Mesothelial cell of epicardium (in vitro differentiated cells): ENCODE measurements around the gene DDR1. TPM values are rescaled to one million over a fixed set of nuclear protein-coding genes. Genes with fewer than 3 reads are reported as not detected.
"Not testable (repeated sequence)": the region's sequence is repeated elsewhere in the genome, so short reads cannot be mapped to it uniquely, and the experiment has no call there.

Experiments used
- DNase-seq, 2 experiments: peaks; one replicate each; pipeline ENCODE4 v3.0.0; 2021; ENCODE audit warnings: low spot score in 2 of 2; ENCODE audit not compliant: unreplicated experiment in 2 of 2
- H3K27ac Mint-ChIP-seq: 2 replicates; pipeline ENCODE4 v1.8.0; 2021; ENCODE audit warnings: mixed read lengths
- H3K27me3 Mint-ChIP-seq: 2 replicates; pipeline ENCODE4 v1.8.0; 2021; ENCODE audit warnings: low read depth, mixed read lengths
- H3K36me3 Mint-ChIP-seq: 2 replicates; pipeline ENCODE4 v1.8.0; 2021; ENCODE audit warnings: mixed read lengths
- H3K4me1 Mint-ChIP-seq: 2 replicates; pipeline ENCODE4 v1.8.0; 2021; ENCODE audit warnings: mixed read lengths
- H3K4me3 Mint-ChIP-seq: 2 replicates; pipeline ENCODE4 v1.8.0; 2021; ENCODE audit warnings: mild to moderate bottlenecking, moderate library complexity, mixed read lengths
- H3K9me3 Mint-ChIP-seq: 2 replicates; pipeline ENCODE4 v1.8.0; 2021; ENCODE audit warnings: mixed read lengths
- total RNA-seq: library from RNA; stranded (reverse); gene quantifications from 3 replicates; pipeline ENCODE4 v1.2.1, GENCODE V29; 2021
- TF ChIP-seq, protein P1 (sequence below): fragments of 200-600 bp; sonication (generic); IDR thresholded peaks from one replicate; pipeline ENCODE4 v1.5.0; 2021; ENCODE audit warnings: antibody characterized with exemption; ENCODE audit not compliant: unreplicated experiment

Gene DDR1
- total RNA-seq, 1 donor from 2014 or later, result 351 TPM

DNA sequence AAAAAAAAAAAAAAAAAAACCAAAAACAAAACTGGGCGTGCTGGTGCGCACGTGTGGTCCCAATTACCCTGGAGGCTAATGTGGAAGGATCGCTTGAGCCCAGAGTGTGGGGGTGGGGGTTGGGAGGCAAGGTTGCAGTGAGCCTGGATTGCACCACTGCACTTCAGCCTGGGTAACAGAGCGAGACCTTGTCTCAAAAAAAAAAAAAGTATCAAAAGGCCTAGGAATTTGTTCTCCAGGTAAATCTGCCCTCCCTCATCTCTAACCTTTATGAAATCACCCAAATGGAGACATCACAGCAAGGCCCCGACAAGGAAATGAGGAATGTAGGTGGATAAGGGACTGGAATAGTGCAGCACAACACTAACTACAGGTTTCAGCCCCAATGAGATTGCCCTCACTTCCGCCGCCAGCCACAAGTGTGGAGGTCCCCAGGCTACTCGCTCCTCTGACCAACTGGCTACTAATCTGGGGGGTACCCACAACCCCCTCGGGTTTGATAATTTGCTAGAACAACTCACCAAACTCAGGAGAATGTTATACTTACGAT, 36.8 kb upstream of the DDR1 start:
- TF ChIP-seq, protein P1, sequence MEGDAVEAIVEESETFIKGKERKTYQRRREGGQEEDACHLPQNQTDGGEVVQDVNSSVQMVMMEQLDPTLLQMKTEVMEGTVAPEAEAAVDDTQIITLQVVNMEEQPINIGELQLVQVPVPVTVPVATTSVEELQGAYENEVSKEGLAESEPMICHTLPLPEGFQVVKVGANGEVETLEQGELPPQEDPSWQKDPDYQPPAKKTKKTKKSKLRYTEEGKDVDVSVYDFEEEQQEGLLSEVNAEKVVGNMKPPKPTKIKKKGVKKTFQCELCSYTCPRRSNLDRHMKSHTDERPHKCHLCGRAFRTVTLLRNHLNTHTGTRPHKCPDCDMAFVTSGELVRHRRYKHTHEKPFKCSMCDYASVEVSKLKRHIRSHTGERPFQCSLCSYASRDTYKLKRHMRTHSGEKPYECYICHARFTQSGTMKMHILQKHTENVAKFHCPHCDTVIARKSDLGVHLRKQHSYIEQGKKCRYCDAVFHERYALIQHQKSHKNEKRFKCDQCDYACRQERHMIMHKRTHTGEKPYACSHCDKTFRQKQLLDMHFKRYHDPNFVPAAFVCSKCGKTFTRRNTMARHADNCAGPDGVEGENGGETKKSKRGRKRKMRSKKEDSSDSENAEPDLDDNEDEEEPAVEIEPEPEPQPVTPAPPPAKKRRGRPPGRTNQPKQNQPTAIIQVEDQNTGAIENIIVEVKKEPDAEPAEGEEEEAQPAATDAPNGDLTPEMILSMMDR, result no peak
- no peak for DNase-seq
- Mint-ChIP-seq H3K27ac (peak overlapping the region; percentile 97), H3K4me1 (peaks cover 61% of the 10 kb centered on the region), H3K9me3 (peaks cover 18% of the 10 kb centered on the region), H3K4me3 (no peak overlapping the region), H3K27me3 (no peaks in the 10 kb centered on the region), H3K36me3 (peaks cover 9% of the 10 kb centered on the region)

DNA sequence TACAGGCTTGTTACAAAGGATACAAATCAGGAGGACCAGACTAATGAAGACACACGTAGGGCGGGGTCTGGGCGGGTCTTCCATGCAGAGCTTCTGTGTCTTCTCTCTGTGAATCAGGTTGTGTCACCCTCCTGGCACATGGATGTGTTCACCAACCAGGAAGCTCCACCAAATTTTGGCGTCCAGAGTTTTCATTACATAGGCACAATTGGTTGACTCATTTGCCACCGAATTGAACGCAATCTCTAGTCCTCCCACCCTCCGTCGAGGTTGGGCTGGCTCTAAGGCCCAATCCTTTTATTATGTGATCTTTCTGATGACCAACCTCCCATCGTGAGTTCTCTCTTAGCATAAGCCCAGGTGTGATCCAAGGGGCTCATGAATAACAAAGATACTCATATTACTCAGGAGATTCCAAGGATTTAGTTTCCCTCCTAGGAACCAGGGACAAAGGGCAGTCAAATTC, 36.3 kb upstream of the DDR1 start:
- TF ChIP-seq, protein P1, result no peak
- no peak for DNase-seq
- no peaks in the 10 kb centered on the region for H3K27me3 Mint-ChIP-seq
- peak overlapping the region; percentile 97 for H3K27ac Mint-ChIP-seq
- H3K36me3 Mint-ChIP-seq, result peaks cover 9% of the 10 kb centered on the region
- H3K4me3 Mint-ChIP-seq, result no peak overlapping the region
- peaks cover 19% of the 10 kb centered on the region for H3K9me3 Mint-ChIP-seq
- H3K4me1 Mint-ChIP-seq, result peaks cover 57% of the 10 kb centered on the region

DNA sequence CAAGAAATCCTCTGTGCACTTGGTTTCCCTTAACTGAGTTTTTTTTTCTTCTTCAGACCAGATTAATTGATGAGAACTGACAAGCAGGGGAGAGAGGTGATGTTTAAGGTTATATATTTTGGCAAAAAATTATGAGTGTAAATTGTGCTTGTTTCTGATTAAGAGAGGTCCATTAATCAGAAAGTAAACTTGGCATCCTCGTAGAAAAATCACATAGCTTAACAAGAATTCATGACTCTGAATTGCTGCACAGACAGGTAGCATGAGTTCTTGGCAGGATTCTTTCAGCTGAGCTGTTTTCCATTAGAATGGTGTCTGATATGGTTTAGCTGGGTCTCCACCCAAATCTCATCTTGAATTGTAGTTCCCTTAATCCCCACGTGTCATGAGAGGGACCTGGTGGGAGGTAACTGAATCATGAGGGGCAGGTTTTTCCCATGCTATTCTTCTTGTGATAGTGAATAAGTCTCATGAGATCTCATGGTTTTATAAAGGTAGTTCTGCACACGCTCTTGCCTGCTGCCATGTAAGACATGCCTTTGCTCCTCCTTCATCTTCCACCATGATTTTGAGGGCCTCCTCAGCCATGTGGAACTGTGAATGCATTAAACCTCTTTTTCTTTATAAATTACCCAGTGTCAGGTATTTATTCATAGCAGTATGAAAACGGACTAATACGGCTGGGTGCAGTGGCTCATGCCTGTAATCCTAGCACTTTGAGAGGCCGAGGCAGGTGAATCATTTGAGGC, 34.2 kb upstream of the DDR1 start:
- H3K27ac Mint-ChIP-seq, result no peak overlapping the region
- H3K4me1 Mint-ChIP-seq, result peaks cover 37% of the 10 kb centered on the region
- H3K4me3 Mint-ChIP-seq, result no peak overlapping the region
- H3K36me3 Mint-ChIP-seq, result peaks cover 9% of the 10 kb centered on the region
- H3K9me3 Mint-ChIP-seq, result peaks cover 19% of the 10 kb centered on the region
- H3K27me3 Mint-ChIP-seq, result no peaks in the 10 kb centered on the region
- DNase-seq, result no peak
- TF ChIP-seq, protein P1, result no peak

DNA sequence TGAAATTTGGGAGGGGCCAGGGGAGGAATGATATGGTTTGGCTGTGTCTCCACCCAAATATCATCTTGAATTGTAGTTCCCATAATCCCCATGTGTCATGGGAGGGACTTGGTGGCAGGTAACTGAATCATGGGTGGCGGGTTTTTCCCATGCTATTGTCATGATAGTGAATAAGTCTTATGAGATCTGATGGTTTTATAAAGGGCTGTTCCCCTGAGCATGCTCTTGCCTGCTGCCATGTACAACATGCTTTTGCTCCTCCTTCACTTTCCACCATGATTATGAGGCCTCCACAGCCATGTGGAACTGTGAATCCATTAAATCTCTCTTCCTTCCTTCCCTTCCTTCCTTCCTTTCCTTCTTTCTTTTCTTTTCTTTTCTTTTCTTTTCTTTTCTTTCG, 31.9 kb upstream of the DDR1 start:
- not testable (repeated sequence) for H3K27me3 Mint-ChIP-seq, H3K27ac Mint-ChIP-seq, DNase-seq, H3K4me3 Mint-ChIP-seq, H3K36me3 Mint-ChIP-seq
- Mint-ChIP-seq H3K9me3 (peaks cover 19% of the 10 kb centered on the region), H3K4me1 (peaks cover 24% of the 10 kb centered on the region)

DNA sequence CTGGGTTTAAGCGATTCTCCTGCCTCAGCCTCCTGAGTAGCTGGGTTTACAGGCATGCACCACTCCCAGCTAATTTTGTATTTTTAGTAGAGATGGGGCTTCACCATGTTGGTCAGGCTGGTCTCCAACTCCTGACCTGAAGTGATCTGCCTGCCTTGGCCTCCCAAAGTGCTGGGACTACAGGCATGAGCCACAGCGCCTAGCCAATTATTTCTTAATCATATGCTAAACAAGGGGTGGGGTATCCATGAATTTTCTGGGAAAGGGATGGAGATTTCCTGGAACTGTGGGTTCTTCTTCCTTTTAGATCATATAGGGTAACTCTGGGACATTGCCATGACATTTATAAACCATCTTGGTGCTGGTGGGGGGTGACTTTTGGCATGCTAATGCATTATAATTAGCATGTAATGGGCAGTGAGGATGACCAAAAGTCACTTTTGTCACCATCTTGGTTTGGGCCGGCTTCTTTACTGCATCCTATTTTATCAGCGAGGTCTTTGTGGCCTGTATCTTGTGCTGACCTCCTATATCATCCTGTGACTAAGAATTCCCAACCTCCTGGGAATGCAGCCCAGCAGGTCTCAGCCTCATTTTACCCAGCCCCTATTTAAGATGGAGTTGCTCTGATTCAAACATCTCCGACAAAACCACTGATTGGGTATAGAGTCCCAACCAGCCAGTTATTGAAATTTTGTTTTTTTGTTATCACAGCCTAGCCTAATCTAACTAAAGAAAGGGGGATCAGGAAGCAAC, 29.9 kb upstream of the DDR1 start:
- Mint-ChIP-seq H3K4me3 (no peak overlapping the region), H3K9me3 (peaks cover 25% of the 10 kb centered on the region), H3K36me3 (peaks cover 11% of the 10 kb centered on the region), H3K27me3 (no peaks in the 10 kb centered on the region), H3K27ac (no peak overlapping the region), H3K4me1 (peaks cover 9% of the 10 kb centered on the region)
- DNase-seq, result no peak
- TF ChIP-seq, protein P1, result no peak
